Activated naive CD8-positive, alpha-beta T cell (primary cell): ENCODE measurements around the gene CELA2B.

Experiments used
- H3K27ac Mint-ChIP-seq: one replicate; pipeline ENCODE4 v1.8.0; 2021; ENCODE audit warnings: mixed read lengths
- H3K27me3 Mint-ChIP-seq: one replicate; pipeline ENCODE4 v1.8.0; 2021; ENCODE audit warnings: mixed read lengths
- H3K36me3 Mint-ChIP-seq: one replicate; pipeline ENCODE4 v1.8.0; 2021; ENCODE audit warnings: mixed read lengths
- H3K4me1 Mint-ChIP-seq: one replicate; pipeline ENCODE4 v1.8.0; 2021; ENCODE audit warnings: low read depth, mixed read lengths
- H3K4me3 Mint-ChIP-seq: one replicate; pipeline ENCODE4 v1.8.0; 2021; ENCODE audit warnings: mild to moderate bottlenecking, mixed read lengths
- H3K9me3 Mint-ChIP-seq: one replicate; pipeline ENCODE4 v1.8.0; 2021; ENCODE audit warnings: low read depth, mixed read lengths

Gene CELA2B

DNA sequence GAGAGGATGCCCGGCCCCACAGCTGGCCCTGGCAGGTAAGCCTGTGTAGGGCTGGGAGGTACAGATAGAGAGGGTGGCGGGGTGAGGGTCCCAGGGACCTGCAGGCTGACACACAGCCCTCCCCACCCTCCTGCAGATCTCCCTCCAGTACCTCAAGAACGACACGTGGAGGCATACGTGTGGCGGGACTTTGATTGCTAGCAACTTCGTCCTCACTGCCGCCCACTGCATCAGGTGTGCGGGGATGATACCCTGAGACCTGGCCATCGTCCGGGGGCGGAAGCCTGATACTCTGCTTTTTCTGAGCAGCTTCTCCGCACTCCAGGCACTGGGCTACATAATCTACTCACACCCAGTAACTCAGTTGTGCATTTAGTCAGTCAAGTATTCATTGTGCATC lies 35.5 kb upstream of the CELA2B start:
- Mint-ChIP-seq H3K36me3 (no peaks in the 10 kb centered on the region), H3K27ac (no peak overlapping the region), H3K9me3 (no peaks in the 10 kb centered on the region), H3K4me3 (no peak overlapping the region), H3K27me3 (peaks cover 2% of the 10 kb centered on the region), H3K4me1 (no peaks in the 10 kb centered on the region)

GRCh38 chr1:15441247-15441646 lies 34.7 kb upstream of the CELA2B start:
- no peak overlapping the region for H3K27ac Mint-ChIP-seq
- H3K27me3 Mint-ChIP-seq = peaks cover 3% of the 10 kb centered on the region
- H3K4me3 Mint-ChIP-seq = no peak overlapping the region
- H3K4me1 Mint-ChIP-seq = no peaks in the 10 kb centered on the region
- no peaks in the 10 kb centered on the region for H3K36me3 Mint-ChIP-seq
- no peaks in the 10 kb centered on the region for H3K9me3 Mint-ChIP-seq

GRCh38 chr1:15442119-15442518 lies 33.8 kb upstream of the CELA2B start:
- Mint-ChIP-seq H3K27me3 (peaks cover 3% of the 10 kb centered on the region), H3K36me3 (no peaks in the 10 kb centered on the region), H3K27ac (no peak overlapping the region), H3K4me3 (no peak overlapping the region), H3K9me3 (no peaks in the 10 kb centered on the region), H3K4me1 (no peaks in the 10 kb centered on the region)

DNA sequence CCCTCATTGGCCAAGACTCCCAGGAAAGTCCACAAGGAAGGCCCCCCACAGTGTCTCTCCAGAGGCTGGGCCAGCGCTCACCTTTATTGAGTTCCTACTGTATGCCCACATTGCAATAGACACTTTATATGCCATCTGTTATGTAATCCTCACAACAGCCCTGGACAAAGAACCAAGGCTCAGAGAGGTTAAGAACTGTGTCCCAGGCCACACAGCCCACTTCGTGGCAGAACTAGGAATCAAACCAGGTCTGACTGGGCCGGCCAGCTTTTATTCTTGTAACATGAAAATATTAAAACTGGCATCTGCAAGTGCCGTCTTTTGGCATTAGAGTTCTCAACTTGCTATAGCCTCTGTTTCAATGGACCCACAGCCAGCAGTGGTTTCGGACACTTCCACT lies 33.1 kb upstream of the CELA2B start:
- no peak overlapping the region for H3K27ac Mint-ChIP-seq
- H3K36me3 Mint-ChIP-seq = no peaks in the 10 kb centered on the region
- no peak overlapping the region for H3K4me3 Mint-ChIP-seq
- no peaks in the 10 kb centered on the region for H3K9me3 Mint-ChIP-seq
- H3K4me1 Mint-ChIP-seq = no peaks in the 10 kb centered on the region
- H3K27me3 Mint-ChIP-seq = peaks cover 3% of the 10 kb centered on the region

- Mint-ChIP-seq H3K9me3 (no peaks in the 10 kb centered on the region), H3K4me1 (no peaks in the 10 kb centered on the region), H3K27me3 (peaks cover 3% of the 10 kb centered on the region), H3K27ac (no peak overlapping the region), H3K36me3 (no peaks in the 10 kb centered on the region), H3K4me3 (no peak overlapping the region)
Measured at GRCh38 chr1:15443281-15443680, 32.6 kb upstream of the CELA2B start.

DNA sequence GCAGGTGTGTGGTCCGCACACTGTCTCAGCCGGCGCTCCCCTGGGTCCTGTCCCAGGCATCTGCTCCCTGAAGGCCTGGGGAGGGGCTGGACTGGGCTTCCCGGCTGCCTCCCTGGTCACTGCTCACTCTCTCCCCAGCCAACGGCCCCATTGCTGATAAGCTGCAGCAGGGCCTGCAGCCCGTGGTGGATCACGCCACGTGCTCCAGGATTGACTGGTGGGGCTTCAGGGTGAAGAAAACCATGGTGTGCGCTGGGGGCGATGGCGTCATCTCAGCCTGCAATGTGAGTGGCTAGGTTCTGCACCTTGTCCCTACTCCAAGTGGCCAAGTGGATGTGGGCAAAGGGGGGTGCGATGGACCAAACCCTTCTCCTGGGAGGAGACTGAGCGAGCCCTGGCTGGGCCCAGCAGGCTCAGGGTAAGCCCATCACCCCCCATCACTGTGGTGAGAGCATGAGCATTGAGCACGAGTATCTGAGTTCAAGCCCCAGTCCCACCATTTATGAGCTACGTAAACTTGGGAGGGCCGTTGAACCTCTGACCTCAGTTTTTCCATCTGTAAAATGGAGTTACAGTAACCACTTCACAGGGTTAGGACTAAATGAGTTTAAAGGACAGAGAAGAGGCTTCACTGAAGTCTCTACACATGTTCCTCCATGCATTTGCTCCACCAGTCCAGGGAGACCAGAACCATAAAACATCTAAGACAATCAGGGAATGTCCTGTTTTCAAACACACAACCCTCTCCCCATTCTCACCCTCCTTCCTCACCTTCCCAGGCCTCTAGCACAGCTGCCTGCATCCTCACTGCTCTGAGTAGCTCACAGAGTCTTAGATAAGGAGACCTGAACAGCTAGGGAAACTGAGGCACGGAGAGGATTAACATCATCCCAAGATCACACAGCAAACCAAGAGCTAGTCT lies 31.2 kb upstream of the CELA2B start:
- Mint-ChIP-seq H3K36me3 (no peaks in the 10 kb centered on the region), H3K4me3 (no peak overlapping the region), H3K9me3 (no peaks in the 10 kb centered on the region), H3K27me3 (peaks cover 3% of the 10 kb centered on the region), H3K4me1 (no peaks in the 10 kb centered on the region), H3K27ac (no peak overlapping the region)

DNA sequence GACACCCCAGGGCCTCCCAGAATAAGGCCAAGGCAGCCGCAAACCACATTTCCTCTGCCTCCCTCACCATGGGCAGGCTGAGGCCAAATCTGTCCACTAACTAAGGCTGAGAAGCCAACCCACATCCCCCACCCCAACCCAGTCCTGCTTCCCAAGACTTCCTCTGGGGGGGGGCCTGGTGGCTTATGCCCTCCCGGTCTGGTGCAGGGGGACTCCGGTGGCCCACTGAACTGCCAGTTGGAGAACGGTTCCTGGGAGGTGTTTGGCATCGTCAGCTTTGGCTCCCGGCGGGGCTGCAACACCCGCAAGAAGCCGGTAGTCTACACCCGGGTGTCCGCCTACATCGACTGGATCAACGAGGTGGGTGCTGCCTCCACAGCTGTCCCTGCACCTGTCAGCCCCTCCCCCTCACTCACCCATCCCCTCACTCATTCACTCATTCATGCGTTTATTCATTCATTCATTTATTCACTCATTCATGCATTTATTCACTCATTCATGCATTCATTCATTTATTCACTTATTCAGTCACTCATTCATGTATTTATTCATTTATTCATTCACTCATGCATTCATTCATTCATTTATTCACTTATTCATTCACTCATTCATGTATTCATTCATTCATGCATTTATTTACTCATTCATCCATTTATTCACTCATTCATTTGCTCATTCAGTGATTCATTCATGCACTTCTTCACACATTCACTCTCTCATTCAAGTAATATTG lies 30.3 kb upstream of the CELA2B start:
- Mint-ChIP-seq H3K27ac (no peak overlapping the region), H3K4me3 (no peak overlapping the region), H3K36me3 (no peaks in the 10 kb centered on the region), H3K9me3 (no peaks in the 10 kb centered on the region), H3K27me3 (peaks cover 3% of the 10 kb centered on the region), H3K4me1 (no peaks in the 10 kb centered on the region)

- Mint-ChIP-seq H3K27ac (no peak overlapping the region), H3K4me3 (no peak overlapping the region), H3K27me3 (peaks cover 3% of the 10 kb centered on the region), H3K36me3 (no peaks in the 10 kb centered on the region), H3K9me3 (no peaks in the 10 kb centered on the region), H3K4me1 (no peaks in the 10 kb centered on the region)
Measured at GRCh38 chr1:15446212-15446611, 29.7 kb upstream of the CELA2B start.

DNA sequence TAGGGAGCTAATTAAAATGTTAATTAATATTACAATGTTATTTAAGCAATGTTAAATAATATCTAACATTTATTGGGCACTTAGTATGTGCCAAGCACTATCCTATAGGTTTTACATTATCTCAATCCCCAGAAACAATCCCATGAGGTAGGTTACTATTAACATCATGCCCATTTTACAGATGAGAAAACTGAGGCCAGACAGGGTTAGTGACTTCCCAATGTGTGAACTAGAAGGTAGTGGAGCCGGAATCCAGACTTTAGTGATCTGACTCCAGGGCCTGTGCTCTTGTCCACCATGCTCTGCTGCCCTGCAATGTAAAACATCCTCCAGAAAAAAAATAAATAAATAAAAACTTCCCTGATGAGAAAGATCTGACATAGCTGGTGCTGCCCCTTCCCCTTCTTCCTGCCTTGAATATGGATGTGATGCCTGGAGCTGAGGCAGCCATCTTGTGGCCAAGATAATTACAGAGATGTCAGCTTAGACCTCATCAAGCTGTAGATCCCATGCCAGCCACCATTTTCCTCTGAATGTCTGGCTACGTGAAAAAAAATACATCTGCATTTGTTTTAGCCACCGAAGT lies 26.9 kb upstream of the CELA2B start:
- no peak overlapping the region for H3K27ac Mint-ChIP-seq

DNA sequence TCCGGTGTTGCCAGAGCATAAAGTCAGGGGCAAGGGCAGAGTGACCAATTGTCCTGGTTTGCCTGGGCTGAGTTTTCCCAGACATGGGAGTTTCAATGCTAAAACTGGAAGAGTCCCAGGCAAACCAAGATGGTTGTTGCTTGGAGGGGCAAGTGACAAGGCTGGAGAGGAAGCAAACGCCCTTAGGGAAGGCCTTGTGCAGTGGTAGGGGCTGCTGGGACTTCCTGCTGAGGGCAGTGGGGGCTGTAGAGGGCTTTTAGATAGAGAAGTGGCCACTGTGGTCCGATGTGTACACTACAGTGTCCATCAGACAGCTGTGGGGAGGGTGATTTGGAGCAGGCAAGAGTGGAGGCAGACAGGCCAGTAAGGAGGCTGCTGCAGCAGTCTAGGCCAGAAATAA lies 26.3 kb upstream of the CELA2B start:
- H3K4me1 Mint-ChIP-seq = no peaks in the 10 kb centered on the region
- no peaks in the 10 kb centered on the region for H3K36me3 Mint-ChIP-seq
- peaks cover 3% of the 10 kb centered on the region for H3K27me3 Mint-ChIP-seq
- H3K9me3 Mint-ChIP-seq = no peaks in the 10 kb centered on the region
- no peak overlapping the region for H3K4me3 Mint-ChIP-seq
- H3K27ac Mint-ChIP-seq = no peak overlapping the region

More for the DNA sequence above, 26.9 kb upstream of the CELA2B start:
- H3K9me3 Mint-ChIP-seq = no peaks in the 10 kb centered on the region
- H3K4me3 Mint-ChIP-seq = no peak overlapping the region
- no peaks in the 10 kb centered on the region for H3K36me3 Mint-ChIP-seq
- no peaks in the 10 kb centered on the region for H3K4me1 Mint-ChIP-seq
- peaks cover 3% of the 10 kb centered on the region for H3K27me3 Mint-ChIP-seq

DNA sequence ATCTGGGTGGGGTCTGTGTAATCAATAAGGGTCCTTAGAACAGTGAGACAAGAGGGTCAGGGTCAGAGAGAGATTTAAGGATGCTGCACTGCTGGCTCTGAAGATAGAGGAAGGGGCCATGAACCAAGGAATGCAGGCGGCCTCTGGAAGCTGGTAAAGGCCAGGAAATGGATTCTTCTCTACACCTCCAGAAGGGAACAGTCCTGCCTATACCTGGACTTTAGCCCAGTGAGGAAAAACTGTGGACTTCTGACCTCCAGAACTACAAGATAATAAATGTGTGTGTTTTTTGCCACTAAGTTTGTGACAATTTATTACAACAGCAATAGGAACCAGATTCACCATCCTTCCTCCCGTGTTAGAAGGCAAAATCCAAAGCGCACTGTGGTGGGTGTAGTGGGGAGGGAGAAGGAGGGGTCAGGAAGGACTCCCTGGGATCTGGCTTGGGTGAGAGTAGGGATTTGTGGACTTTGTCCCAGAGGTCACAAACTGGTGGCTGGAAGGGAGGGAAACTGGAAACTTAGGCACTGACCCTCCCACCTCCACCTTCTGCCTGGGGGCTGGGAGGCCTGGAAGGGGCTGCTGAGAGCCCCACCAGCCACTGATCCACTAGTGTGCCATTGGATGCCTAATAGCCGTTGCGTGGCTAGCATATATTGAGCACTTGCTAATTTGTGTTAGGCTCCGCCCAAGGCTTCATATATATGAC lies 24.7 kb upstream of the CELA2B start:
- Mint-ChIP-seq H3K36me3 (no peaks in the 10 kb centered on the region), H3K9me3 (no peaks in the 10 kb centered on the region), H3K27me3 (no peaks in the 10 kb centered on the region), H3K27ac (no peak overlapping the region), H3K4me1 (no peaks in the 10 kb centered on the region), H3K4me3 (no peak overlapping the region)

GRCh38 chr1:15452216-15452615 lies 23.7 kb upstream of the CELA2B start:
- Mint-ChIP-seq H3K9me3 (no peaks in the 10 kb centered on the region), H3K4me1 (no peaks in the 10 kb centered on the region), H3K27me3 (no peaks in the 10 kb centered on the region), H3K4me3 (no peak overlapping the region), H3K27ac (no peak overlapping the region), H3K36me3 (no peaks in the 10 kb centered on the region)

DNA sequence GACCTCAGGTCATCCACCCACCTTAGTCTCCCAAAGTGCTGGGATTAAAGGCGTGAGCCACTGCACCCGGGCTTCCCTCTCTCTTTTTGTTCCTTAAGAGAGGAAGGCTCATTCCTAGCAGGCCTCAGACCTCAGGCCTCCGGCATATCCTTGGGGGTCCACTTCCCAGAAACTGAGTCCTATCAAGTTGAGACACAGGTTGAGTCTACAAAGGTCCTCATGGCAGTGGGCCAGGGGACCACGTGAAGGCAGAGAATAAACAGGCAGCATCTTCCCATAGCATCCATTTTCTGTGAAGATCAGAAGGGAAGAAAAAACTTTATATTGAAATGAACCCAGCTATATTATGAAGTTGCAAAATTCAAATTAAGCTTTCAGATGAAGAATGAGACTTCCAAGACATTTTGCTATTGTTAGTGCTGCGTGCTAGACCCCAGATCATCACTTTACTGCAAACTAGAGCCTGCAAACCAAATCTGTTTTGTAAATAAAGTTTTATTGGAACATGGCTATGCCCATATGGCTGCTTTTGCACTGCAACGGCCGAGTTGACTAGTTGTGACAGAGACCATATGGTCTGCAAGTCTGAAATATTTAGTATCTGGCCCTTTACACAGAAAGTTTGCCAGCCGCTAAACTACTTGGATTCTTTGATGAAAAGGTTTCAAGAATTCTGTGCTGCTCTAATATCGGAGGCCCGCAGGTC lies 22.9 kb upstream of the CELA2B start:
- H3K4me1 Mint-ChIP-seq = no peaks in the 10 kb centered on the region
- no peak overlapping the region for H3K4me3 Mint-ChIP-seq
- no peaks in the 10 kb centered on the region for H3K27me3 Mint-ChIP-seq
- H3K27ac Mint-ChIP-seq = no peak overlapping the region
- no peaks in the 10 kb centered on the region for H3K9me3 Mint-ChIP-seq
- no peaks in the 10 kb centered on the region for H3K36me3 Mint-ChIP-seq

DNA sequence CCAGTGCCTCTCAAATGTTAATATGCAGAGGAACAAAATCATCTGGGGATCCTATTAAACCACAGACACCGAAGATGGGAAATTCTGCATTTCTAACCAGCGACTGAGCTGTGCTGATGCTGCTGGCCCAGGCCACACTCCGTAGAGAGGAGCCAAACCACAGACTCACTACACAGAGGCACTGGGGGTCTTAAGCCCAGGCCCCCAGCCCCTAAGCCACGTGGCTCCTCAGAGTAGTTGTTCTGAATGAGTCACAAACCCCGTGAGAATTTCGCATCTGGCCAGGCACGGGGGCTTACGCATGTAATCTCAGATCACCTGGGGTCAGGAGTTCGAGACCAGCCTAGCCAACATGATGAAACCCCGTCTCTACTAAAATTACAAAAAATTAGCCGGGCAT lies 22.2 kb upstream of the CELA2B start:
- Mint-ChIP-seq H3K4me1 (no peaks in the 10 kb centered on the region), H3K4me3 (no peak overlapping the region), H3K27ac (no peak overlapping the region), H3K36me3 (no peaks in the 10 kb centered on the region), H3K27me3 (no peaks in the 10 kb centered on the region), H3K9me3 (no peaks in the 10 kb centered on the region)
